ENCODE results near the gene TBXA2R.
A peak's percentile ranks its signal among the peaks of the same experiment; 100 is the strongest.

The TBXA2R gene

DNA sequence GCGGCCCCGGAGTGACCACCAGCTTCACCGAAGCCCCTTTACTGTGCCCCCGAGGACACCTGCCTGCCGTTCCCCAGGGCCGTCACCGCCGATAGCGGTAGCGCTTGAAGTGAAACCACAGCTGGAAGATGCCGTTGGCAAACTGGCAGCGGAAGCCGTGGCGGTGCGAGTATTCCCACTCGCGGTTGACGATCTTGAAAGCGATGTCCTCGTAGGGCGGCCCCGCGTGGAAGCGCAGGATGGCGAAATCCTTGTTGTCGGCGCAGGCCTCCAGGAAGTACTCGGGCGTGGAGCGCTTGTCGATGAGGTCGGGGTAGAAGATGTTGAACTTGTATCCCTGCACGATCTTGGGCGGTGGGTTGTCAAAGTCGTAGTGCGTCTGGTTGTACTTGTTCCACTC is 5.2 kb upstream of the TBXA2R start:
- Histone ChIP-seq H3K27ac (no peak overlapping the region), H3K4me3 (no peak overlapping the region), H3K4me1 (peaks cover 0 to 41% (median 37%) of the 10 kb centered on the region in 4 donors), H3K36me3 (peaks cover 9 to 63% (median 24%) of the 10 kb centered on the region in 3 donors), H3K27me3 (no peaks in the 10 kb centered on the region), H3K9me3 (no peaks in the 10 kb centered on the region)
- DNase-seq, result no peak
- intact Hi-C loops (cut with DNase I; ENCODE audit: low total_unique reads), result no loop called here
- TF ChIP-seq, protein P1, sequence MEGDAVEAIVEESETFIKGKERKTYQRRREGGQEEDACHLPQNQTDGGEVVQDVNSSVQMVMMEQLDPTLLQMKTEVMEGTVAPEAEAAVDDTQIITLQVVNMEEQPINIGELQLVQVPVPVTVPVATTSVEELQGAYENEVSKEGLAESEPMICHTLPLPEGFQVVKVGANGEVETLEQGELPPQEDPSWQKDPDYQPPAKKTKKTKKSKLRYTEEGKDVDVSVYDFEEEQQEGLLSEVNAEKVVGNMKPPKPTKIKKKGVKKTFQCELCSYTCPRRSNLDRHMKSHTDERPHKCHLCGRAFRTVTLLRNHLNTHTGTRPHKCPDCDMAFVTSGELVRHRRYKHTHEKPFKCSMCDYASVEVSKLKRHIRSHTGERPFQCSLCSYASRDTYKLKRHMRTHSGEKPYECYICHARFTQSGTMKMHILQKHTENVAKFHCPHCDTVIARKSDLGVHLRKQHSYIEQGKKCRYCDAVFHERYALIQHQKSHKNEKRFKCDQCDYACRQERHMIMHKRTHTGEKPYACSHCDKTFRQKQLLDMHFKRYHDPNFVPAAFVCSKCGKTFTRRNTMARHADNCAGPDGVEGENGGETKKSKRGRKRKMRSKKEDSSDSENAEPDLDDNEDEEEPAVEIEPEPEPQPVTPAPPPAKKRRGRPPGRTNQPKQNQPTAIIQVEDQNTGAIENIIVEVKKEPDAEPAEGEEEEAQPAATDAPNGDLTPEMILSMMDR (IDR thresholded peaks at IDR 0.05), result no peak

DNA sequence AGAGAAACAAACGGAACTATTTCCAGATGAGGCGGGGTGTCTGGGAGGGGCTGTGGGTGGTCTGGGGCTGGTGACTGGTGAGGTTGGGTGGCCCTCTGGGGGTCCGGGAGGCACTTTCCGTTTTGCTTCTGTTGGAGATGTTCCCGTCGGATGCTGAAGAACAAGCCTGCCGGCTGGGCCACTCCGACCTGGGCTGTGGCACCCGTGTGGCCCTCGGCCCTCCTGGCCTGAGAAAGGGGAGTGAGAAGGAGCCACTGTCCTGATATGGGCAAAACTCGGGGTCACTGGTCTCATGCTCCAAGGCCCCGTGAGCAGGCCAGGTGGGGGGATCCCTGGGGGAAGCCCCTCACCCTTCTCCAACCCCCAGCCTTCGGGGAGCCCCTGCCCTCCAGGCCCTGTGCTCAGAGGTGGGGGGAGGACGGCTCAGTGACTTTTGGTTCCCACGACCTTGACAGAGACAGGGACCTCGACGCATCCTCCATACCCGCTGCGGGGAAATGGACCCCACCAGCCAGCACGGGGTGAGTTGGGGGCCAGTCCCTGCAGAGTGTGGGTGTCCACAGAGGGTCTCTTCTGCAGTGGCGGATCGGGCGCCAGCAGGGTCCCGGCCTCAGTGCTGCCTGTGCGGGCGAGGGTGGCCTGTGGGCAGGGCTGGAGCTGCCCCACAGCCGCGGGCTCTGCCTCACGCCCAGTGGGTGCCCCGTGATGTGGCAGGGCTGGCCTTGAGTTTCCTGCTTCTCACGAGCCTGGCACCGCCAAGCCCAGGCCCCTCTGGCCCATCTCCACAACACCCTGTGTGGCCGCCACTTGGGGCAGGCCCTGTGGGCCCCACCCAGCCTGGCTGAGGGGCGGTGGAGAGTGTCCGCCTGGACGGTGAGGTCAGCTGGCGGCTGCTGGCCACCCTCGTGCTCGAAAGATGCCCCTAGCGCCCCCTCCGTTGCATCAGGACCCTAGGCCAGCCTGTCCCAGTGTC is 4.4 kb upstream of the TBXA2R start:
- H3K27me3 ChIP-seq, result no peaks in the 10 kb centered on the region
- no peaks in the 10 kb centered on the region for H3K9me3 ChIP-seq
- peak overlapping the region; percentile 96 to 97 for H3K27ac ChIP-seq
- peaks cover 9 to 55% (median 24%) of the 10 kb centered on the region in 3 donors for H3K36me3 ChIP-seq
- H3K4me3 ChIP-seq, result no peak overlapping the region
- intact Hi-C loops (cut with DNase I; ENCODE audit: low total_unique reads), result no loop called here
- no peak for DNase-seq
- H3K4me1 ChIP-seq, result peaks cover 0 to 46% (median 37%) of the 10 kb centered on the region in 4 donors
- TF ChIP-seq, protein P1 (IDR thresholded peaks at IDR 0.05), result no peak

DNA sequence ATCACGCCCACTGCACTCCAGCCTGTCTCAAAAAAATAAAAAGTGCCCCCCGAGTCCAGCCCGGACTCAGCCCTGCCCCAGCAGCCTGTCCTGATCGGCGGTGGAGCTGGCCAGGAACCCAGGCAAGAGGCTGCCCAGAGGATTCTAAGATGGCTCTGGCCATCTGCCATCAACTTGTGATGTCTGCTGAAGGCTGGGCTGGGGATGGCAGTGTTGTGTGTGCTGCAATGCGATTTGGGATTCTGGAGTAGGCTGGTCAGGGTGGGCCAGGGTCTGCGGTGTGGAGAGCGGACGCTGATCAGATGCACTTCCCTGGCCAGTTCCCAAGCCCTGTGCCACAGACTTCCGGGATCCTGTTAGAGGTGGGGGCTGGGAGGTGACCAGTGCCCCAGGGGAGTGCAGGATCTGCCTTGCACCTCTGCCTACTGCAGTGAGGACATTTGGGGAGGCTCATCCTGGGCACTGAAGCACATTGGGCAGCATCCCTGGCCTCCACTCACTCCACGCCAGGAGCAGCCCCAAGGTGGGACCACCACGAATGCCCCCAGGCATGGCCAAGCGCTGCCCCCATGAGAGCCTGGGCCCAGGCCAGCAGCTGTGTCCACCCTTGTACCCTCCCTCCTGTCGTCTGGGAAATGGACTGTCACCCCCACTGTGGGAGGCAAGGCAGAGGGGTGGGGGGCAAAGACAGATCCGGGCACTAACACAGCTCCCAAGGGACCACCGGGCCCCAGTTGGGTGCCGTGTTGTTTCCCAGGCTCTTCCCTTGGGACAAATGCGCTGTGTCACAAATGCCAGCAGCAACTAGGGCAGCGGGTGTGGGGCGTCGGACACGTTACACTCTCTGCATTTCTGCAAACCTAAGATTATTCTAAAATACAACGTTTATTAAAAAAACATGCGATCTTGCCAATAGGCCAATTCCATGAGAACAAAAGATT is 3.4 kb upstream of the TBXA2R start:
- H3K27ac ChIP-seq, result peak overlapping the region; percentile 96 to 97
- intact Hi-C loops (cut with DNase I; ENCODE audit: low total_unique reads), result loop anchor here (10.0 kb wide), 1 partner anchor 145 kb away; no protein-coding TSS in a partner anchor

DNA sequence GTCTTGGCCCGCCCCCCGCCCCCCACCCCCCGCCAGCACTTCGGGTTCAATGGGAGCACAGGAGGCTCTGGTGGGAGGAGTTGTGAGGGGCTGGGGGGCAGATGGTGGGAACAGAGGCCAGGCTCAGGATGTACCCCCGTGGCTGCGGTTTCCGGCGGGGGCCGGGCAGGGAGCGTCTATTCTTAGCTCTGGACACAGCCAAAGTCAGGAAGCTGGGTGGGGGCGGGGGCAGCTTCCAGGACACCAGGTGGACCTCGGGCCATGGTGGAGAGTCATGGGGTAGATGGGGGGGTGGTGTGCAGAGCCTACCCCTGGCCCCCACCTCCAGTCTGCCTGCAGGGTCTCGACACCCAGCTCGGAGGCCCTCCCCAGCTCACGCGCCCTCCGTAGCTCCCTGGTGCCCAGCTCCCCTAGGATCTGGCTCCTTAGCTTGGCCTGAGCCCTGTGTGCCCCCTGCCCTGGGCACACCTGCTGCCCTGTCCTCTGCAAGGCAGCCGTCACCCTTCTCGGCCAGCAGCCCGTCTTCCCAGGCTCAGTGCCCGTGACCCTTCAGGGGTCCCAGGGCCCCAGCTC is 2.2 kb upstream of the TBXA2R start:
- peak in 1 of 2 donors; percentile 83 for DNase-seq

More for the DNA sequence above, 3.4 kb upstream of the TBXA2R start:
- DNase-seq, result no peak
- Histone ChIP-seq H3K4me1 (peaks cover 0 to 50% (median 38%) of the 10 kb centered on the region in 4 donors), H3K9me3 (no peaks in the 10 kb centered on the region), H3K4me3 (no peak overlapping the region), H3K27me3 (no peaks in the 10 kb centered on the region), H3K36me3 (peaks cover 9 to 45% (median 24%) of the 10 kb centered on the region in 3 donors)
- TF ChIP-seq, protein P1 (IDR thresholded peaks at IDR 0.05), result no peak

More for the DNA sequence above, 2.2 kb upstream of the TBXA2R start:
- intact Hi-C loops (cut with DNase I; ENCODE audit: low total_unique reads), result loop anchor here (10.0 kb wide), 1 partner anchor 144 kb away; no protein-coding TSS in a partner anchor
- TF ChIP-seq, protein P1 (IDR thresholded peaks at IDR 0.05), result no peak
- H3K4me1 ChIP-seq, result peaks cover 0 to 63% (median 49%) of the 10 kb centered on the region in 4 donors
- H3K36me3 ChIP-seq, result peaks cover 9 to 33% (median 24%) of the 10 kb centered on the region in 3 donors
- peak overlapping the region; percentile 96 to 97 for H3K27ac ChIP-seq
- H3K27me3 ChIP-seq, result no peaks in the 10 kb centered on the region
- H3K4me3 ChIP-seq, result peak overlapping the region; percentile 7 to 19
- no peaks in the 10 kb centered on the region for H3K9me3 ChIP-seq
